ENCODE data around the gene HECTD4.
"Not testable (repeated sequence)": the region's sequence is repeated elsewhere in the genome, so short reads cannot be mapped to it uniquely, and the experiment has no call there.

Gene HECTD4

GRCh38 chr12:112350593-112351592 lies 31.3 kb downstream of the HECTD4 start:
- H3K9ac ChIP-seq (ENCODE audit: low read length) = no peak overlapping the region

GRCh38 chr12:112349431-112349830 lies 32.8 kb downstream of the HECTD4 start:
- no peak overlapping the region for H3K4me3 ChIP-seq (ENCODE audit: low read depth, low read length, poor library complexity, severe bottlenecking)
- H4K20me1 ChIP-seq (ENCODE audit: insufficient read depth, low read length) = no peaks in the 10 kb centered on the region
- H3K36me3 ChIP-seq (ENCODE audit: insufficient read depth, low read length) = no peaks in the 10 kb centered on the region
- H3K4me1 ChIP-seq (ENCODE audit: insufficient read depth, low read length, severe bottlenecking) = peaks cover 8% of the 10 kb centered on the region
- H3K9me3 ChIP-seq (ENCODE audit: low read length) = no peaks in the 10 kb centered on the region
- H3K27ac ChIP-seq (ENCODE audit: low read depth, low read length, poor library complexity, severe bottlenecking) = no peak overlapping the region
- no peaks in the 10 kb centered on the region for H3K9me2 ChIP-seq (ENCODE audit: low read depth, low read length)
- no peak overlapping the region for H3K9ac ChIP-seq (ENCODE audit: low read length)
- H2AFZ ChIP-seq (ENCODE audit: low read length) = no peak overlapping the region
- H3K27me3 ChIP-seq (ENCODE audit: insufficient read depth, low read length) = no peaks in the 10 kb centered on the region
- no peak overlapping the region for H3K4me2 ChIP-seq (ENCODE audit: low read length)
- no peaks in the 10 kb centered on the region for H3F3A ChIP-seq (ENCODE audit: insufficient read depth, low read length)
- H3K79me2 ChIP-seq (ENCODE audit: insufficient read depth, low read length) = peaks cover 34% of the 10 kb centered on the region
- TF ChIP-seq EZH2 (IDR thresholded peaks at IDR 0.05; ENCODE audit: borderline replicate concordance, low read length) (no peak), CTCF (IDR thresholded peaks at IDR 0.05; ENCODE audit: low read length) (no peak)

More at GRCh38 chr12:112350593-112351592, 31.3 kb downstream of the HECTD4 start:
- Histone ChIP-seq H3K4me1 (ENCODE audit: insufficient read depth, low read length, severe bottlenecking) (peaks cover 3% of the 10 kb centered on the region), H3K27me3 (ENCODE audit: insufficient read depth, low read length) (no peaks in the 10 kb centered on the region), H3K9me3 (ENCODE audit: low read length) (no peaks in the 10 kb centered on the region), H2AFZ (ENCODE audit: low read length) (no peak overlapping the region), H3K79me2 (ENCODE audit: insufficient read depth, low read length) (peaks cover 37% of the 10 kb centered on the region), H3F3A (ENCODE audit: insufficient read depth, low read length) (no peaks in the 10 kb centered on the region), H4K20me1 (ENCODE audit: insufficient read depth, low read length) (no peaks in the 10 kb centered on the region), H3K27ac (ENCODE audit: low read depth, low read length, poor library complexity, severe bottlenecking) (no peak overlapping the region), H3K4me3 (ENCODE audit: low read depth, low read length, poor library complexity, severe bottlenecking) (no peak overlapping the region), H3K4me2 (ENCODE audit: low read length) (no peak overlapping the region), H3K9me2 (ENCODE audit: low read depth, low read length) (no peaks in the 10 kb centered on the region), H3K36me3 (ENCODE audit: insufficient read depth, low read length) (no peaks in the 10 kb centered on the region)
- TF ChIP-seq EZH2 (IDR thresholded peaks at IDR 0.05; ENCODE audit: borderline replicate concordance, low read length) (no peak), CTCF (IDR thresholded peaks at IDR 0.05; ENCODE audit: low read length) (no peak)

- H3F3A ChIP-seq (ENCODE audit: insufficient read depth, low read length); H3K27ac ChIP-seq (ENCODE audit: low read depth, low read length, poor library complexity, severe bottlenecking); H3K9me3 ChIP-seq (ENCODE audit: low read length); H4K20me1 ChIP-seq (ENCODE audit: insufficient read depth, low read length); H3K4me2 ChIP-seq (ENCODE audit: low read length); H3K9ac ChIP-seq (ENCODE audit: low read length); H3K27me3 ChIP-seq (ENCODE audit: insufficient read depth, low read length); H2AFZ ChIP-seq (ENCODE audit: low read length); H3K36me3 ChIP-seq (ENCODE audit: insufficient read depth, low read length); H3K4me1 ChIP-seq (ENCODE audit: insufficient read depth, low read length, severe bottlenecking); H3K9me2 ChIP-seq (ENCODE audit: low read depth, low read length); H3K4me3 ChIP-seq (ENCODE audit: low read depth, low read length, poor library complexity, severe bottlenecking): not testable (repeated sequence)
- peaks cover 37% of the 10 kb centered on the region for H3K79me2 ChIP-seq (ENCODE audit: insufficient read depth, low read length)
These were observed 33.3 kb downstream of the HECTD4 start for GRCh38 chr12:112348926-112349325.
